CMK (cell line): Measurements from ENCODE around the gene RECQL5.

ENCODE experiments used
- DNase-seq: peaks from one replicate; pipeline ENCODE4 v3.0.0-alpha.2; 2010; ENCODE audit warnings: low read depth

Gene RECQL5

DNA sequence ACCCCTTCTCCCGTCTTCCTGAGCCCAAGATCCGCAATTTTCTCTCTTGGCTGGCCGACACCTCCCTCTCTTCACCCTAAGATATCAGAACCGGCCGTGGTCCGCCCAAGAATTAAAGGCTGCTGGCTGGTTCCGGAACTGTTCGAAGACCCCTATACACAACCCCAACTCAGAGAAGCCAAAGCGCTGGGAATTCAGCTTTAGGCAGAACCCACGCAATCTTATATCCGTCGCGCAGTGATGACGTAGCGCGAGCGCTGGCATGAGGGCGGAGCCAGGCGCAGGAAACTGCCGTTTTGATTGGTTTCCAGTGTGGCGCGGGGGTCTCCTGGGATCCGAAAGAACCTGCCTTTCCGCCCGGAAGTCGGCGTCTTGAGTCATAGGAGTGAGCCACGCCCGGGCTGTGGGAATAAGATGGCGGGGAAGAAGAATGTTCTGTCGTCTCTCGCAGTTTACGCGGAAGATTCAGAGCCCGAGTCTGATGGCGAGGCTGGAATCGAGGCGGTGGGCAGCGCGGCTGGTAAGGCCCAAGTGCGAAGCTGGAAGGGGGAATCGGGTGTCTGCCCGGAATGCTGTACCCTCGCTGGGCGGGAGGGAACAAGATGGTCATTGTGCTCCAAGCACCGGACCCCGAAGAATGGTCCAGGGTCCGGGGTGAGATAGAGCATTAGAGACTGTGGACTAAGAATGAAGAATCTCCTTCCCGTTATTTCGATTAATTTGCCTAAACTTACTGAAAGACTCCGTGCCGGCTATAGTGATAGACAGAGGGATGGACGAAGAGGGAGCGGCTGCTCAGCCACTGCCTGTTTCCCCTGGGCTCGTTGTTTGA is at the start of gene RECQL5, which contains the start of gene SAP30BP:
RECQL5 (minus strand) TSS at position 196 of the 832 bp plus-strand sequence. CDS start 597 bp downstream, outside the sequence.
SAP30BP (plus strand) TSS at position 380 of the 832 bp plus-strand sequence; CDS start at position 415, 35 bp downstream.
- DNase-seq, result peak; percentile 96

- no peak for DNase-seq
Measured at GRCh38 chr17:75712446-75712845, 45.5 kb upstream of the RECQL5 start.

DNA sequence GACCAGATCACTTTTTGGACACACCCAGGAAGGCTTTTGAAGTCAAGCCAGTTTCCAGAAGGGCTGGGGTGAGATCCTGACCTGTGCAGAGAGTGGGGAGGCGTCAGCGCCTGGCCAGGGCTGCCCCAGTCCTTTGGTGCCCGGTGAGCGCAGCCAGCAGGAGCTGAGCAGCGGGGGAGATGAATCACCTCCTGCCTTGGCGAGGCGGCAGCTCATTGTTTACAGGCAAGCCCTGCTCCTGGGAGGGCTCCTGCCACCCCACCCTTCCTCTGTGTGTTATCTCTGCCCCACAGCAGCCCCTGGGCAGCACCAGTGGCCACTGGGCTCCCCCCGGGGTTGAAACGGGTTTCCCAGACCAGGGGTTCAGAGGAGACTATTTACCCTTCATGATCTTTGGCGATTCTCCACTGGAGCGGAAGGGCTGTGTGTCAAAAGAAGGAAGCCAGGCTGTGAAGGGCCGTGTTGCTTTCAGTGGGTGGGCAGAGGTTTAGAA is 40.2 kb upstream of the RECQL5 start:
- DNase-seq, result peak; percentile 78

GRCh38 chr17:75706042-75706728 is 39.2 kb upstream of the RECQL5 start:
- DNase-seq, result no peak

DNA sequence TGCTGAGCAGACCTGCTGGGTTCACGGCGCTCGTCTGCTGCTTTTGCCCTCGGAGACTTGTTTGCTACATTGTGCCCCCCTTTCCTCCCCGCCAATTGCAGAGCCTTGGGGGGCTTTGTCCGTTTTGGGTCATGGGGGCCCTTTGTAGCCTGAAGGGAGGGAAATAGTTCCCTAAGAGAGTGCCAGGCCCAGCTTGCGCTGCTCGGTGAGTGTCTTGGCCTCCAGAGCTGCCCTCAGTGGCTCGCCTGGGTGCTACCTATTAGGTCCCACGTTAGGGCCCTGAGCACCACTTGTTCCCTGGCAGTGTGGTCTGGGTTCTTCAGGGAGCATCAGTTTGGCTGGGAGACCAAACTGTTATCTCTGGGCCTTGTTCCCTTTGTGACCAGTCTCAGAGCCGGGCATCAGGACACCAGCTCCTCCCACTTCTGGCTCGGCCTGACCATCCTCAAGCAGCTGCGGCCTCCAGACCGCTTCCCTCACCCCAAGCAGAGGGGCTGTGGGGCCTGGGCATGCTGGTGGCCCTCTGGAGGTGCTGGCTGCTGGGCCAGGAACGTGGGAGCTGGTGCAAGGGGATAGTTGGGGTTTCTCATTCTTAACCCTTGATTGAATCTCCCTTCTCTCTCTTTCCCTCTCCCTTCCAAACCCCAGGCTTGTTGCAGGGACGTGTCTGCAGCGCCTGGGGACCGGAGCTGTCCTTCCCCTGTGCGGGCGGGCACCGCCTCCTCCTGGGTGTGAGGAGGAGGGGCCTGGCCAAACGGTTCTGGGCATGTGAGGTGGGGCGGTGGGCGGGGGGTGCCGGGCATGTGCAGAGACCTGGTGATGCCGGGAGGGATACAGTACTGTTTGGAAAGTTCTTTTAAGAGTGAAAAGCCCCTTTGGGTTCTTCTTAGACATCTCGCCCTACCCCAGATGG is 38.3 kb upstream of the RECQL5 start:
- DNase-seq, result no peak

- no peak for DNase-seq
Measured at GRCh38 chr17:75703591-75703990, 36.6 kb upstream of the RECQL5 start.

DNA sequence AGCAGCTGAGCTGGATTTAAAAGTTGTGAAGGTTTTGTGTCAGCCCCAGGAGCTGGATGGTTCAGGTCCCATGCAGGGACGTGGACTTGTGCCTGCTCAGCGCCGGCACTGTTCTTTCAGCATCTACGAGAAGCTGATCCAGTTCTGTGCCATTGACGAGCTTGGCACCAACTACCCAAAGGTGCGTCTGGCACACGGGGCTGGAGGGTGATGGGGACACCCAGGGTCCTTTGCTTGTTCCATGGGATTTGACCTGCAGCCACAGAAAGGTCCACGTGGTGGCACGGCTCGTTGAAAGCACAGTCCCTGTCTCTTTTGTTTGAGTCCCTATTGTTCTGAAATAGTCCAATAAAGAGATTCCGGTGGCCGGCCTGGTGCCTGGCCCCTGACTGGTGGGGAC is 36.2 kb upstream of the RECQL5 start:
- DNase-seq, result no peak

DNA sequence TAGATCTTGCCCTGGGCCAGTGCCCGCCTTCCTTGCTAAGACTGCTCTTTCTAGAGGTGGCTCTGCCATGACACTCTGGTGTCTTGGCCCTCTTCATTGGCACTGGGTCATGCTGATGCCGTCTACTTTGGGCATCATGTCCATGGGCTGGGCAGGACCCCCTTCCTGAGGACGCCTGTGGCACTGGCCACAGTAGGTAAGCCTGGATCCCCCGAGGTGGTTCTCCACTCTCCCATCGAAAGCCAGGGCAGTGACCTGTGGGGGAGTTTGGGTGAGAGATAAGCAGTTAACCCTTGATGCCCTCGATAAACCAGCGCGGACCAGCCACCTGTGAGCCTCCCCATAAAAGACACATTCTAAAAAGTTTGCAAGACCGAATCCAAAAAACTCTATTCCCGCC is 34.3 kb upstream of the RECQL5 start:
- DNase-seq, result no peak

- DNase-seq, result no peak
Measured at GRCh38 chr17:75698659-75699058, 31.7 kb upstream of the RECQL5 start.

DNA sequence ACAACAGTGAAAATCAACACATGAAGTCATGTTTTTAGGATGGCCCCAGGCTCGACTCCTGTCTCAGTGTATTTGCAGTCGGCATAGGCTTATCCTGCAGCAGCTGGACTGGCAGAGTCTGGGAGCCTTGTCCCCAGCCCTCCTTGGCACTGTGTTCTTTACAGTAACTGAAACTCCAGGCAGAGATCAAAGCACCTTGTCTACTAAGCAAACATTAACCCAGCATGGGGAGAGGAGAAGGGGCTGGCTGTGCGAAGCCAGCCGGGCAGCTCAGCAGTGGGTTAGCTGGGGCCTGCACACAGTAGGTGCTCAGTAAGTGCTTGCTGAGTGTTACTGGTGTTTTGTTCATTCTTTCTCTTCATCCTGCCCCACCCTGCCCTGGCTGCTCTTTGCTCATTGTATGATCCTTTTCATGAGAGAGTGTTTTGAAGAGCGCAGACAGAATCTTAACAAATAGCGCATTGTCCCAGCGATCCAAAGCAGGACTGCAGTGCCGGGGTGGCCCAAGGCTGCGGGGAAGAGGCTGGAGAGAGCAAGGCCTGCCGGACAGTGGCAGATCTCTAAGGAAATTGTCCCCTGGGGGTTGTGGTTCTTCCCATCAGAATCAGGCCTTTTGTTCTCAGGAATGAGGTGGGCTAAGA is 30.8 kb upstream of the RECQL5 start:
- no peak for DNase-seq

DNA sequence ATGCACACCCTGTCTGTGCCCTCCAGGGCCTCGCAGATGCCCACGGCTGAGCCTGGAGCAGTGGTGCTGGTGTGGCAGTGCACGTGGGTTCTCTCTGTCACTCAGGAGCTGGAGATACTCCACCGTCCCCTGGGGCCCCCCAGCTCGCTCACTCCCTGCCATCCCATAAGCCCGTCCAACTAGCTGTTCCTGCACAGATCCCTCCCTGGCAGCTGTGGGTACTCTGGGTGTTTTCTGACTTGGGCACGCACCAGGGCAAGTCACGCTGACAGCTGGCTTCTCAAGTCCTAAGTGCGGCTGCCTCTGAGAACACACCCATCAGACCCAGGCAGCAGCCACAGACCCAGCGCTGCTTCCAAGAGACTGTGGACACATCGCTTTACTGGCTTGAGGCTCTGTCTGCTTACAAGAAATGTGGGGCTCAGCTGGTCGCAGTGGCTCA is 28.9 kb upstream of the RECQL5 start:
- DNase-seq, result no peak

GRCh38 chr17:75695141-75695829 is 28.3 kb upstream of the RECQL5 start:
- DNase-seq, result no peak

- no peak for DNase-seq
Measured at GRCh38 chr17:75694536-75694935, 27.6 kb upstream of the RECQL5 start.

- no peak for DNase-seq
Measured at GRCh38 chr17:75693500-75694481, 26.8 kb upstream of the RECQL5 start.

GRCh38 chr17:75692976-75693375 is 26.0 kb upstream of the RECQL5 start:
- DNase-seq, result no peak

DNA sequence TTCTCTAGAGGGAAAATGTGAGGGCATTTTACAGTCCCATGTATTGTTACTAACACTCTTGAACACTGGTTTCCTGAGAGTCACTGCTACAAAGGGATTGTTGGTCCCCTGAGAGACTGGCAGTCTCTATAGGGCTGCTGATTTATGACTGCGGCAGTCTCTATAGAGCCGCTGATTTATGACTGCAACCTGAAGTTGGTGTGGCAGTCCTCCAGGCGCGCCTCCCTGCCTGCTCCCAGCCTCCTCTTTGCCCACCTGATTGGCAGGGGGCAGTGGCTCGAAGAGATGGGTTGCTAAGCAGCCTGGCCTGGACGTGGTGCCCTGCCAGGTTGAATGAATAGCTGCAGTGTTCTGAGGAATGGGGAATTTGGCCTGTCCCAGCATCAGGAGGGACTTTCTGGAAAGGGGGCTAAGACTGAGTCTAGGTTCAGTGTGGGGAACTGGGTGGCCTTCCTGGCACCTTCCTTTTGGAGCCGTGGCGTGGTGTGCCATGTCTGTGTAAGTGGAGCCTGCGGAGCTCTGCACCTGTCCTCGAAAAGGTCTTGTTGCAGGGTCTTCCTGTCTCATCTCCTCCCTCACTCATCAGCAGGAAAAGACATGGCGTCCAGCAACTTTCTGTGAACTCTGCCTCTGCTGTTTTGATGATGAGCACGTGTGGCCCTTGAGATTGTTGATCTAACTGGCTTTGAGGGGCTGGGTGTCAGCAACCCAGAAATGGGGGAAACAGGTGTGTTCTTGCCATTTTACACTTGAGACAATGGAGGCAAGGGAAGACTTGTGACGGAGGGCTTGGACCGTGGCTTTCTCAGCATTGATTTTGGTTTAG is 25.1 kb upstream of the RECQL5 start:
- DNase-seq, result no peak

GRCh38 chr17:75691371-75691791 is 24.4 kb upstream of the RECQL5 start:
- no peak for DNase-seq

- no peak for DNase-seq
Measured at GRCh38 chr17:75689441-75689873, 22.5 kb upstream of the RECQL5 start.
